Dedifferentiated amniotic fluid mesenchymal stem cell (primary cell): ENCODE results near the gene PRKACB.
A peak's percentile ranks its signal among the peaks of the same experiment; 100 is the strongest.
"Not testable (repeated sequence)": the region's sequence is repeated elsewhere in the genome, so short reads cannot be mapped to it uniquely, and the experiment has no call there.

Experiments
- DNase-seq: peaks from one replicate; pipeline ENCODE4 v3.0.0-alpha.2; 2016; ENCODE audit errors: extremely low spot score

Gene PRKACB

DNA sequence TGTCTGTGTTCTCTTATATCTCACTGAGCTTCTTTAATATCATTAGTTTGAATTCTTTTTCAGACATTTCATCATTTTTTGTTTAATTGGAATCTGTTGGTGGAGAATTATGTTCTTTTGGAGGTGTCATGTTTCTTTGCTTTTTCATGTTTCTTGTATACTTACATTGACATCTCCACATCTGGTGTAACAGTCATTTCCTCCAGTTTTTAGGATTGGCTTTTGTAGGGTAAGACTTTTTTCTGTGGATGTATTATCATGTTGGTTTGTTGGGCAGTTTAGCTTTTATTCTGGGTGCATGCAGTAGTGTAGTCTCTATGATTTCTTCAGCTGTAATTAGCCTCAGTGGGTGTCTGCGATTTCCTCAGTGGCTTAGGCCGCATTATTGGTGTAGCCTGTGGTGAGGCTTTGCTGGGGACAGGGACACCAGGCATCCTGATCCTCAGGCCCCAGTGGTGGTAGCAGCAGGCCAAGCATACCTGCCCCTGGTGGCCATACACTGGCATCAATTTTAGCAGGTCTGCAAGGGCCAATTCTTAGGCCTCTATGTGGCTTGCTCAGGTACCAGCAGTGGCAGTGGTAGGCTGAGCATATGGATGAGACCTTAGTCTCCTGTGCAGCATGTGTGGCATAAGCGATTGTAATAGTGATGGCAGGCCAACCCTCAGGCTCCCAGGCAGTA lies 79.8 kb downstream of the PRKACB start:
- no peak for DNase-seq

DNA sequence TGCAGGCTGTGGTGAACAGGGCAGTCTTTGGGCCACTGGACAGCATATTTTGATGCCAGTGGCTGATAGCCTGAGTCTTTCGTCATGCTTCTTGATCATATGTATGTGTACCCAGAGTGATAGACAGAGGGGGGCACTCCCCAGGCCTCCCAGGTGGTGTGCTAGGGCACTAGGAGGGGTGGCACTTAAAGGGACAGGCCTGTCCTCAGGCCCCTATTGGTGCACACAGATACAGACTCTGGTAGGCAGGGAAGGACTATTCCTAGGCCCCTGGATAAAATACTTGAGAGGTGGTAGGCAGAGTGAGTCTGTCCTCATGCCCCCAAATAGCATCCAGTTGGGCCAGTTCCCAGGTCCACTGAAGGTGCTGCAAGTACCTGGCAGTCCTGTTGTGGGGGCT lies 80.8 kb downstream of the PRKACB start:
- DNase-seq = no peak

DNA sequence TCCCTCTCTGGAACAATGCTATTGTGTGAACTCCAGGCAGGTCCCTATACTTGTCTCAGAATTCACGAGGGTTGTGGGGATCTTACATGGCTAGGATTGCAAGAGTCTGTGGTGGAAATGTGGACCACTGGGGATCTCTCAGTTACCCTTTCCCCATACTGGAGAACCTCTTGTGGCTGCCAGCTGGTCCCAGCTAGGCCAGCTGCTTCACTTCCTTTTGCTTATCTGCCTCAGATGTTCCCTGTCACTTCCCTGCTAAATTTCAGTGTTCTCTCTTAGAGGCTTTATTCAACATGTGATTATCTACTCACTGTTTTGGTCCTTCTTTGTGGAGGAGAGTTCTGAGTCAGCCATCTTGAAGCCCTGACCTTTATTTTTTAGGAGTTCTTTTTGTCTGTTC lies 81.6 kb downstream of the PRKACB start:
- no peak for DNase-seq

DNA sequence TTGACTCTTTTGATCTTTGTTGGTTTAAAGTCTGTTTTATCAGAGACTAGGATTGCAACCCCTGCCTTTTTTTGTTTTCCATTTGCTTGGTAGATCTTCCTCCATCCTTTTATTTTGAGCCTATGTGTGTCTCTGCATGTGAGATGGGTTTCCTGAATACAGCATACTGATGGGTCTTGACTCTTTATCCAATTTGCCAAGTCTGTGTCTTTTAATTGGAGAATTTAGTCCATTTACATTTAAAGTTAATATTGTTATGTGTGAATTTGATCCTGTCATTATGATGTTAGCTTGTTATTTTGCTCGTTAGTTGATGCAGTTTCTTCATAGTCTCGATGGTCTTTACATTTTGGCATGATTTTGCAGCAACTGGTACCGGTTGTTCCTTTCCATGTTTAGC lies 88.6 kb downstream of the PRKACB start:
- not testable (repeated sequence) for DNase-seq

DNA sequence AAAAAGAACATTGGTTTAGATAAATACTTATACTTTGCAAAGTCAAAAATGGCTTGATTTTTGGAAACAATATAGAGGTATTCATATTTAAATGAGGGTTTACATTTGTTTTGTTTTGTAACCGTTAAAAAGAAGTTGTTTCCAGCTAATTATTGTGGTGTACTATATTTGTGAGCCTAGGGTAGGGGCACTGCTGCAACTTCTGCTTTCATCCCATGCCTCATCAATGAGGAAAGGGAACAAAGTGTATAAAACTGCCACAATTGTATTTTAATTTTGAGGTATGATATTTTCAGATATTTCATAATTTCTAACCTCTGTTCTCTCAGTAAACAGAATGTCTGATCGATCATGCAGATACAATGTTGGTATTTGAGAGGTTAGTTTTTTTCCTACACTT lies 92.2 kb downstream of the PRKACB start:
- no peak for DNase-seq

DNA sequence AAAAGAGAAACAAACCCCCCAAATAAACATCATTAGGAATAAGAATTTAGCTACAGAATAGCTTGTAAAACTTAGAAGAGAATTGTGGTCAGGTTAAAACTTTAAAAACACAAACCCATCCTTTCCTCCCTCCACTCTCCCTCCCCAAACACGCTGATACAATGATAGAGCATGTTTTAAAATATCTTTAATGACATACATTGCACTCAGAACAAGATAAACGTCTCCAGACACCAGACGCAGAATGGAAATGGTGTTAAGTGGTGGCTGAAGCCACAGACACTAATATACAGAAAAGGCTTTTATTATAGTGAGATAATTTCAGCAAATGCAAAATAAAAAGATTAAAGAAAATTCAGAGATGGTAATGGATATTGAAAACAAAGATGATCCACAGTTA lies 98.6 kb downstream of the PRKACB start:
- no peak for DNase-seq

DNA sequence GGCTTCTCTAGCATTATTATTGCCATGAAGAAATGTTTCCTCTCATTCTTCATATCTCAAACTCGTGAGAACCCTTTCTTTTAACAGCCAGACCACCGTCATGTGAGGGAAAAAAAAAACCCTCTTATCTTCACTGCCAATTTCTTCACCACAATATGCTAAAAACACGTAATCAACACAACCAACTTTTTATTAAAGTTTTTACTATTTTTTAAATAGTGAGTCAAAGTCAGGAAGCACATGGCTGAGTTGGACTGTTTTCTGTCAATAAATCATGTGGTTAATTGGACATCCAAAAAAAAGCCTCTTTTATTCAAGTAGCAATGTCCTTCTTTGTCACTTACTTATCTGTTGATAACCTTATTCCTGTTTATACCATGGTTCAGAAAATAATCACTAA lies 101.5 kb downstream of the PRKACB start:
- no peak for DNase-seq

DNA sequence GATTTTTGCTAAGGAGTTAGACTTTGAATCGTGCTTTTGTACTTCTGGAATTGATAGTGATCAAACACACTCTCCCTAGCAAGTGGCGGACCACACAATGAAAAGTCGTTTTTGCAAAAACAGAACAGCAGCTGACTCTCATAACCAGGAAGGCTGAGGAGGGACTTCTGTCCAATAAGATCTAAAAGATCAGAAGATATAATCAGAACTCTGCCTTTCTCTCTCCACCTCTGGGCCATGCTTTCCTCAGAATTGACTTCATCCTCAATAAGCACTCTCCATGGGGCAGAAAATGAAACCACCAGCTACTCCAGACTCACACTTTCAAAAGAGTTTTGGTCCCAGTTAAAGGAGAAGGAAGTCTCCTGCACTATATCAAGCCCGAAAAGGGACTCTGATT lies 102.1 kb downstream of the PRKACB start:
- DNase-seq = no peak

DNA sequence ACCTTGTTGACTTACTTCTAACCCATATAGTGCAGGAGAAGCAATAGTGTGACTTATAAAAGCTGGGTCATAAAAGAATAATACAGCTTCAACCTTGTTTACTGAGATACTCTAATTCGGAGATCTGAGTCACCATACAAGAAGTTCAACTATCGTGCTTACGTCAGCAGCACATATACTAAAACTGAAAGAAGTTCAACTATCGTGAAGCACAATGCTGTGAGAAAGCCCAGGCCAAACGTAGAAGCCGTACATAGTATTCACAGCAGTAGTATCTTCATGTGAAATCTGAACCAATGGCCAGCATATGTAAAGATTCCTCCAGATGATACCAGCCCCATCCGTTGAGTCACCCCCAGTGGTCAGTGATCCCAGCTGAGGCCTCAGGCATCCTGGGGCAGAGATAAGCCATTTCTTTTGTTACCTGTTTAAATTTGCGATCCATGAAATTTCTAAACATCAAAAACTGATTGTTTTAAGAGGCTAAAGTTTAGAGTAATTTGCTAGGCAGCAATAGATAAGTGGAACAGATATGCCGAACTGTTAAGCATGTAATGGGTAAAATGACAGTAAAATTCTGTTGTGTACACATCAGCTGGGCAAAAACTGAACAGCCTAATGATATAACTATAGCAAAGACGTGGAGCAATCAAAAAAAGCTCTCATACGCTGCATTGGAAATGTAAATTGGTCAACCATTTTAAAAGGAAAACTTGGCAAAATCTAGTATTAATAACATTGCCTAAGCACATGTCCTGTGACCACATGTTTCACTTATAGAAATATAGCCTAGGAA lies 103.6 kb downstream of the PRKACB start:
- DNase-seq = peak; percentile 81

DNA sequence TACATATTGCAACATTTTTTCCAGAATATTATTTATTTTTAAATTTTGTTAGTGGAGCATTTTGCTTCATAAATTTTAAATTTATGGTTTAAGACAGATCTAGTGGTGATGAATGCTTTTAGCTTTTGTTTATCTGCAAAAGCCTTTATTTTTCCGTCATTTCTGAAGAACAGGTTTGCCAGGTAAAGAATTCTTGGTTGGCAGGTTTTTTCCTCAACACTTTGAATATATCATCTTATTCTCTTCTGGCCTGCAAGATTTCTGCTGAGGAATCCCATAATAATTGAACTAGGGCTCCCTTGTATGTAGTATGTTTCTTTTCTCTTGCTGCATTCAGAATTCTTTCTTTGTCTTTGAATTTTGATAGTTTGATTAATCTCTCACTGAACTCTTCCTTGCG lies 106.6 kb downstream of the PRKACB start:
- no peak for DNase-seq

DNA sequence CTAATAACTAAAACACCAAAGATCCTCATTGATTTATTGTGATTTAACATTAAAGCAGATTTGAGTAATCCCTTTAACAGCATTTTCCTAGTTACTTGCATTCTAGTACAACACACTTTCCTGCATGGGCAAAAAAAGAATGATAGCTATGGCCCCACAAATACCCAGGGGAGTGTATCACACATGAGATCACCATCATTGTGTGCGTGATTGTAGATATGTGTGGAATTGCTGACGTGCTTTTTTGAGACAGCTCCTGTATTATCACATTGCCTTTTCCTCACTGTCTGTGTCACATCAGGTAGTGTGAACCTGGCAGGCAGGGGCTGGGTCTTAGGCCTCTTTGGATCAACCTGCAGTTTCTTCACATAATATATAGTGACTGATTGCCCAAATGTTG lies 109.0 kb downstream of the PRKACB start:
- DNase-seq = no peak

DNA sequence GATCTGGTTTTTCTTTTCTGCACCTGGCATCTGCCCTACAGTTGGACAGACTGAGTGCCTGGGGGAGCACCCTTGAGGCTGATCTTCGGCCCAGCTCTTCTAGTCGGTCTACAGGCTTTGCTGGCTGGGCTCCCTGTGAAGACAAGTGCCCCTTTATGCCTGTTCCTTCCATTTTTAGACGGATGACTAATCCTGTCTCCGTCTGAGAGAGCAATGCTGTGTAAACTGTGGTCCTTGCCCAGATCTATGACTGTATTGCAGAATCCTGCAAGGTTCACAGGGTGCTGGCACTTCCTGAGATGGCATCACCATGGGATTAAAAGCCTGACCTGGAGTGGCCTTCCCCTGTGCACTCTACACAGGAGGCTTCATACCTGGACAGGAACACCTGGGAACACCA lies 109.8 kb downstream of the PRKACB start:
- peak; percentile 28 for DNase-seq

DNA sequence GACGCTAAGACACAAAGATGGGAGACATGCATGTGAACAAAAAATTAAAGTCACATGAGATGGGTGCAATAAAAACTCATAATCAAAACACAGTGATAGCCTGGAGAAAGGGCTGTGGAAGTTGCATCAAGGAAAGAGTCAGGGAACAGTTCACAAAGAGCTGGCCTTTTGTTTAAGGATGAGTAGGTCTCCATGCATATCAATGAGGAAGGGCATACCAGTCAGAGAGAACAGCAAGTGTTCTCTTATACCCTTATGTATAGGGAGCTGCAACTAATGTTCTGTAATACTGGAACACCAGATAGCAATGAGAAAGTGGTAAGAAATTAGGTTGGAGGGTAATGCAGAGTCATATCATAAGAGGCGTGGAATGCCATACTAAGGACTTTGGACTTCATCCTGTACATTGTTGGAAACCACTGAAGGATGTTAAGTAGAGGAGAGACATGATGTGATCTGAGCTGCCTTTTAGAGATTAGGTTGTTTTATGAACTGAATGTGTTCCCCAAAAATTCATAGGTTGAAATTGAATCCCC lies 110.7 kb downstream of the PRKACB start:
- DNase-seq = no peak

DNA sequence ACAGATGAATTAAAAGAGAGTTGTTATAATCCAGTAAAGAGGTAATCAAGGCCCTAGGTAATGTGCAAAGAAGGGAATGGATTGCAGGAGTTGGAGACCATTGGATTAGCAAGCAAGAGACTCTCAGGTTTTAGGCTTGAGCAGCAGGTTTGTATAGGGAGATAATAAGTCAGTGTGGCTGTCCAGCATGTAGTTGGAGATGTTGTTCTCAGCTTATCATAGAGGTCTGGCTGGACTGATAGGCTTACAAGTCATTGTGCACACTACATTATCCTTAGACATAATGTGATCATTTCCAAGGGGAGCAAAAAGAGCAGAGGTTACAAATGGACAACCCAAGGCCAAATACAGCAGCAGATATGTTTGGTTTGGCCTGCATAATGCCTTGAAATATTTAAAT lies 111.5 kb downstream of the PRKACB start:
- DNase-seq = no peak

DNA sequence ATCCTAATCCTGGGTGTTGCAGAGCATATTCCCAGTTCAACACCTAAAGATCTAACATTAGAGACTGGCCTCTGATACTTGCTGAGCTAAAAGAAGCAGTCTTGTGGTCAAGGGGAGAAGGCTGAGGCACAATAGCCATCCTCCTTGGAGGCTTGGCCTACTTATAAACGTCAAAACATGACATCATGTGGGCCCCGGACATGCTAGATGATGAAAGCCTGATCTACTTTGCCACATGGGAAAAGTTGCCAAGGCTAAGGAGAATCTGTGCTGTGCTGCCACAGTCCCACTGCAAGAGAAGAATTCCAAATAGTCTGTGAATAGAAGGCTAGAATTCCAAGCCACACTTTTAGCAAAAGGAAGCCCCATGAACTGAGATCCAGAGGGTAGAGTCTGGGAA lies 113.5 kb downstream of the PRKACB start:
- no peak for DNase-seq

DNA sequence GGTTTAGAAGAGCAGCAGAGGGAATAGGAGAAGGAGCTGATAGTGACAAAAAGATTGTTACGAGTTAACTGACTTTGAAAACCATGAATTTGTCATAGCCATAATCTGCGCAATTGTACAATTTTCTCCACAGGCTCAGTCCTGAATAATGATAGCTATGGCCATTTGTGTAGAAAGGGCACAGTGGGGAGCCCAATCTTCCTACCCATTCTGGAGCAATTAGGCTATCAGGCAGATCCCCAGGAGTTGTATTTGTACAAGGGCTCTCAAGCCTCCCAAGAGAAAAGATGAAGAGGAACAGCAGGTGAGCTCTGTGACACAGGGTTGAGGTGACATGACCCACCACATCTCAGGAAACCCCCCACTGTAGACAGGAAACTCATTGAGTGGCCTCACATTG lies 115.3 kb downstream of the PRKACB start:
- no peak for DNase-seq

DNA sequence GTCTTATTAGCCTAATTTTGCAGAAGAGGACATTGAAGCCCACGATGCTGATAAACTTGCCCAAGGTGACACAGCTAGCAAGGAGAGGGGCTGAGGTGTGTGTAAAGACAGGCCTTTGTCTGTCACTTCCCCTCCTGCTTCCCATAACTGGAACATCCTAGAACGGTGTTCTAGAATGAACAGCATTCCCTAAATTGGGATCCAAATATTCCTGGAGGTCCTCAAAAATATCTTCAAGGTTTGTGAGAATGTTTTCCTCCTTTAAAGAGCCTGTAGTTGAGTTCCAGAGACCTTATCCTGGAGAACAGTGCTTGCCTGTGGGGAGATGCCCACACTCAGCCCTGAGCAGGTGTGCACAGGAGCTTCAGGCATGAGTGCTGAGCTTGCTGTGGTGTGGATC lies 115.9 kb downstream of the PRKACB start:
- DNase-seq = no peak

DNA sequence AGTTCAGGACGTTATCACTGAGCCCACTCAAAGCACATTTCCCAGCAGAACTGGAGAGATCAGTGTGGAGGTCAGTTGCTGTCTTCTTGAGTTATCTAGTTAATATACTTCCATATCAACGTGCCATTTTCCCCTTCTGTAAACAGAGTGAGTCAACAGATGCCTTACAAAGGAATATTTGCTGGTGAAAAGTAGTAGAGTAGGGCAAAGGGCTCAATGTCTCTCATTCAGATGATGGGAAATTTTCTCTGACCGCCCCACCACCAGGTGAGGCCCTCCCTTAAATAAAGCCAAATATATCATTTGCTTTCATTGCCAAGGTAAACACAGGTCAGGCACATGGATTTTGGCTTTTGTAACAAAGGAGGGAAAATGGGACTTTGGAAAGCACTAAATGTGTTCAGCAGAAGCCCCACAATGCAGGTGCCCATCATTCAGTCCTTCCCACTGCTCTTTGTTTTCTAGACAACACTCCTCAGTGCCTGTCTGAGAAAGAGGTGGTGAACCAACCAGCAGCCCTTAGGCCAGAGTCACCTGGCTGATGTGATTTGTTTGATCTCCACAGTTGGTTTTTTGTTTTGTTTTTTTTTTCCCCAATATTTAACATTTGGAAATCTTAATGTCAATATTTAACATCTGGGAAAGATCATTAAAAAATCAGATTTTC lies 116.9 kb downstream of the PRKACB start:
- DNase-seq = no peak

DNA sequence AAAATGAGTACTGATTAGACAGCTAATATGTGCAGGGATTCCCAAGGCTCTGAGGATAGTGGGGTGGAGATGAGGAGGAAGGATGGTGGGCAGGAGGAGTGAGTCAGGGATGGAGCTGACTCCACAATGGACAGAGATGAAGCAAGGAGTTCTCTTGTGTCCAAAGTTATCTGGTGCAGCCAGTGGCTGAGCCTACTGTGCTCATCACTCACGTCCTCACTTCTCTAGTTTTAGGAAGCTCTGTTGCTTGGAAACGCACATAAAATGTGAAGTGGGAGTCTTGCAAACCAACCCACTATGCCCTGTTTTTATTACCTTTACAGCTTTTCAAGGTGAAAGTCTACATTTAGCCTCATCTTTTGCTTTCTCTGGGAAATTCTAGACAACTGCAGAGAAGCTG lies 120.9 kb downstream of the PRKACB start:
- DNase-seq = no peak

DNA sequence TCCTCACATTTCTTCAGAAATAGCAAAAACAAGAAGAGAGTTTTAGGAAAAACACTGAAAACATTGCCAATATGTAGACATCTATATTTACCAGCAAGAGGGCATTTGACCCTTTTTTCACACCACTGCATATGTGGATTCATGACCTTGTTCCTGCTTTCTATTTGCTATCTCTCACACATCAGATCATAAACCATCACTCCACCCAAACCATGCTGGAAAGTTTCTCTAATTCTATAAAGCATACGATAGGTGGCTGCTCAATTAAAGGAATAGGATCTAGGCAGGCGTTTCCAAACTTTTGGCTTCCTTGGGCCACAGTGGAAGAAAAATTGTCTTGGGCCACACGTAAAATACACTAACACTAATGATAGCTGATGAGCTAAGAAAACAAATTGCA lies 121.8 kb downstream of the PRKACB start:
- no peak for DNase-seq

DNA sequence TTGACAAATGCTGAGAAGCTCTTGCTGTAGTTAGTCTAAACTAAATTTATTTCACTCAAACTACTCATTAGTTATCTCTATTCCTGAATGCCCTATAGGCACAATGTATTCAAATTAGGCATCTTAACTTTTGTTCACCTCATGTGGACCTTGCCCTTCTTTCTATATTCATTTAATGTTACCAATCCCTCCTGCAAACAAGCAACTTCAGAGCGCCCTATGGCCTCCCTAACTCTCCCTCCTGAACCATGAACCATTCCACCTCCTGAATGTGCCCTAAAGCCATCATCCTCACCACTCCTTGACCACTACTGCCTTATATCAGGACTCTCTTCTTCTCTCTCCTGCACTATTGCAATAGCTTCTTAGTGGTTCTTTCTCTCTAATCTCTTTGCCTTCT lies 122.7 kb downstream of the PRKACB start:
- no peak for DNase-seq

DNA sequence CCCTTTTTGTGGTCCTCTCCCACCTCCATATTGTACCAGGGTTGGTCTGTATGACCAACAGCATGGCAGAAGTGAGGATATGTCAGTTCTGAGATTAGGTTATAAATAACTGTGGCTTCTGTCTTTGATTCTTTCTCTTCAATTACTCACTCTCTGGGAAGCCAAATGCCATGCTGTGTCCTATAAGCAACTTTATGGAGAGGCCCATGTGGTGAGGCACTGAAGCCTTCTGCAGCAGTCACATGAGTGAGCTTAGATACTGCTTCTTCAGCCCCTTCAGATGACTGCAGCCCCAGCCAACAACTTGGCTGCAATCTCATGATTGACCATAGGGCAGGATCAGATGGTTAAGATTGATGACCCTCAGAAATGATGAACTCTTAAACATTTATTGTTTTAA lies 123.4 kb downstream of the PRKACB start:
- DNase-seq = no peak

DNA sequence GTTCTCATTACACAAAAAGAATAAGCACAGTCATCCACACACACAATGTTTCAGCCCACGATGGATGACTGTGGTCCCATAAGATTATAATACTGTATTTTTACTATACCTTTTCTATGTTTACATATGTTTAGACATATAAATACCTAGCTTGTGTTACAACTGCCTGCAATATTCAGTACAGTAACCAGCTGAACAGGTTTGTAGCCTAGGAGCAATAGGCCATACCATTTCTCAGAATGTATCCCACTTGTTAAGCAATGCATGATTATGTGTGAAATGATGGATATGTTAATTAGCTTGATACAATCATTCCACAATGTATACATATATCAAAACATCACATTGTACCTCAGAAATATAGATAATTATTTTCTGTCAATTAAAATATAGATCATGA lies 124.3 kb downstream of the PRKACB start:
- no peak for DNase-seq
